Neuronal stem cell (in vitro differentiated cells): Measurements from ENCODE around the gene SYCP2L.
"Not testable (repeated sequence)": the region's sequence is repeated elsewhere in the genome, so short reads cannot be mapped to it uniquely, and the experiment has no call there.

Source experiments
- DNase-seq: peaks from one replicate; pipeline ENCODE4 v3.0.0-alpha.2; 2013; ENCODE audit warnings: low spot score
- H2AFZ ChIP-seq: one replicate; pipeline ENCODE4 v1.6.1; 2013; ENCODE audit warnings: mild to moderate bottlenecking, low read length, inconsistent platforms
- H2AK5ac ChIP-seq: 2 replicates; pipeline ENCODE4 v1.6.1; 2013; ENCODE audit warnings: low read depth, mild to moderate bottlenecking, inconsistent platforms, low read length, moderate library complexity, mixed read lengths
- H2BK120ac ChIP-seq: 2 replicates; pipeline ENCODE4 v1.6.1; 2013; ENCODE audit warnings: low read depth, mild to moderate bottlenecking, inconsistent platforms, low read length, moderate library complexity, mixed read lengths
- H2BK12ac ChIP-seq: one replicate; pipeline ENCODE4 v1.6.1; 2013; ENCODE audit warnings: low read length, inconsistent platforms
- H2BK15ac ChIP-seq: 2 replicates; pipeline ENCODE4 v1.6.1; 2013; ENCODE audit warnings: mild to moderate bottlenecking, low read length, inconsistent platforms, mixed read lengths
- H2BK5ac ChIP-seq: one replicate; pipeline ENCODE4 v1.6.1; 2013; ENCODE audit warnings: inconsistent platforms, mild to moderate bottlenecking, low read length, moderate library complexity
- H3K14ac ChIP-seq: one replicate; pipeline ENCODE4 v1.6.1; 2013; ENCODE audit warnings: low read length, inconsistent platforms
- H3K18ac ChIP-seq: 2 replicates; pipeline ENCODE4 v1.6.1; 2013; ENCODE audit warnings: low read length, inconsistent platforms
- H3K23ac ChIP-seq: 2 replicates; pipeline ENCODE4 v1.6.1; 2013; ENCODE audit warnings: low read depth, mild to moderate bottlenecking, mixed read lengths, low read length, inconsistent platforms; ENCODE audit not compliant: poor library complexity
- H3K27ac ChIP-seq: replicated peaks from 3 replicates; pipeline ENCODE4 v1.5.1; 2013; ENCODE audit warnings: low read length, inconsistent platforms
- H3K27me3 ChIP-seq, 3 experiments: 2 replicates each; pipeline ENCODE4 v1.6.1; 2013; ENCODE audit warnings: low read length in 3 of 3, mild to moderate bottlenecking in 2 of 3, inconsistent platforms in 1 of 3, low read depth in 1 of 3, mixed read lengths in 1 of 3, moderate library complexity in 1 of 3; ENCODE audit not compliant: control insufficient read depth in 3 of 3, insufficient read depth in 3 of 3
- H3K36me3 ChIP-seq, 2 donors: replicated peaks in 1 of 2; 2 replicates each; pipeline ENCODE4 v1.6.1; 2013; ENCODE audit warnings: low read length in 2 of 2; ENCODE audit not compliant: control insufficient read depth in 2 of 2, insufficient read depth in 2 of 2
- H3K4ac ChIP-seq: 2 replicates; pipeline ENCODE4 v1.6.1; 2013; ENCODE audit warnings: inconsistent platforms, mild to moderate bottlenecking, low read length, moderate library complexity
- H3K4me1 ChIP-seq, 2 donors: 1 replicate in 1 of 2; 2 replicates in 1 of 2; pipeline ENCODE4 v1.6.1; 2013; ENCODE audit warnings: low read length in 2 of 2, low read depth in 1 of 2; ENCODE audit not compliant: control insufficient read depth in 2 of 2, insufficient read depth in 1 of 2
- H3K4me2 ChIP-seq: one replicate; pipeline ENCODE4 v1.6.1; 2013; ENCODE audit warnings: mild to moderate bottlenecking, low read length, inconsistent platforms; ENCODE audit not compliant: insufficient read depth, poor library complexity, severe bottlenecking
- H3K4me3 ChIP-seq, 2 donors: 2 replicates each; pipeline ENCODE4 v1.5.1; 2013; ENCODE audit warnings: low read length in 2 of 2, mild to moderate bottlenecking in 2 of 2, inconsistent platforms in 1 of 2, moderate library complexity in 1 of 2
- H3K79me1 ChIP-seq: one replicate; pipeline ENCODE4 v1.6.1; 2013; ENCODE audit warnings: low read depth, mild to moderate bottlenecking, inconsistent platforms, low read length, moderate library complexity
- H3K9ac ChIP-seq: one replicate; pipeline ENCODE4 v1.6.1; 2013; ENCODE audit warnings: mild to moderate bottlenecking, low read depth, low read length, inconsistent platforms; ENCODE audit not compliant: poor library complexity
- H3K9me3 ChIP-seq, 2 donors: replicated peaks in 1 of 2; 2 replicates each; pipeline versions ENCODE3 to v1.6.1; 2013; ENCODE audit warnings: low read length in 2 of 2, mild to moderate bottlenecking in 2 of 2, inconsistent platforms in 1 of 2, low read depth in 1 of 2, mixed read lengths in 1 of 2, moderate library complexity in 1 of 2; ENCODE audit not compliant: control insufficient read depth in 2 of 2, insufficient read depth in 1 of 2
- H4K8ac ChIP-seq: one replicate; pipeline ENCODE4 v1.6.1; 2013; ENCODE audit warnings: low read depth, mild to moderate bottlenecking, inconsistent platforms, low read length, moderate library complexity
- H4K91ac ChIP-seq: one replicate; pipeline ENCODE4 v1.6.1; 2013; ENCODE audit warnings: low read length, low read depth, mild to moderate bottlenecking, inconsistent platforms; ENCODE audit not compliant: poor library complexity
- whole genome bisulfite sequencing, 2 donors: extraction: QIAGEN DNeasy Blood & Tissue Kit; methylation state at CpG; one replicate each; pipeline ENCODE4 v1.1.7; 2013; ENCODE audit warnings: missing lambda C conversion rate in 2 of 2, mixed read lengths in 1 of 2; ENCODE audit not compliant: insufficient read length in 2 of 2, insufficient replicate concordance in 1 of 2; ENCODE audit errors: extremely low coverage in 2 of 2; 5-methylcytosine and 5-hydroxymethylcytosine counted together

Gene SYCP2L

DNA sequence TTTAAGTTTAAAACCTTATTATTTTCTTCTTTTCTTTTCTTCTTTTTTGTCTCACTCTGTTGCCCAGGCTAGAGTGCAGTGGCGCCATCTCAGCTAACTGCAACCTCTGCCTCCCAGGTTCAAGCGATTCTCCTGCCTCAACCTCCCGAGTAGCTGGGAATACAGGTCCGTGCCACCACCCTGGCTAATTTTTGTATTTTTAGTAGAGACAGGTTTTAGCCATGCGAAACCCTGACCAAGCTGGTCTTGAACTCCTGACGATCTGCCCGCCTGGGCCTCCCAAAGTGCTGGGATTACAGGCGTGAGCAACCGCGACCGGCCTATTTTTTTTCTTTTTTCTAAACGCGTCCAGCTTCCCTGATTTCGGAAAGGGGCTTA, 4.6 kb upstream of the SYCP2L start:
- H2AK5ac ChIP-seq, H4K91ac ChIP-seq, H3K4me2 ChIP-seq, H2BK15ac ChIP-seq, H3K36me3 ChIP-seq, H3K4ac ChIP-seq, H3K18ac ChIP-seq, H3K79me1 ChIP-seq, H3K27ac ChIP-seq, H2BK12ac ChIP-seq, H3K14ac ChIP-seq, H2BK120ac ChIP-seq, H3K4me1 ChIP-seq, DNase-seq, H3K9me3 ChIP-seq, H4K8ac ChIP-seq, H3K23ac ChIP-seq, H3K9ac ChIP-seq, H3K4me3 ChIP-seq, H2BK5ac ChIP-seq: not testable (repeated sequence)
- Histone ChIP-seq H2AFZ (peak overlapping the region; percentile 75), H3K27me3 (peaks cover 36 to 88% (median 52%) of the 10 kb centered on the region in 3 experiments)
- no CpG with 5 or more reads among the region's 14 CpGs for WGBS, 2 donors

- Histone ChIP-seq H3K27ac (no peak overlapping the region), H3K14ac (peak overlapping the region; percentile 6), H2AK5ac (peak overlapping the region; percentile 74), H2BK15ac (peak overlapping the region; percentile 64), H3K4me1 (peaks cover 4 to 7% of the 10 kb centered on the region in 2 donors), H3K4me2 (peak overlapping the region; percentile 19), H2BK12ac (no peak overlapping the region), H3K4ac (no peak overlapping the region), H2BK5ac (no peak overlapping the region), H4K91ac (no peak overlapping the region), H3K23ac (no peak overlapping the region), H4K8ac (no peak overlapping the region), H3K18ac (peak overlapping the region; percentile 17), H3K27me3 (peaks cover 36 to 89% (median 52%) of the 10 kb centered on the region in 3 experiments), H2BK120ac (no peak overlapping the region), H3K9me3 (peaks cover 0 to 2% of the 10 kb centered on the region in 2 donors), H3K4me3 (no peak overlapping the region), H3K9ac (peak overlapping the region; percentile 60), H3K36me3 (no peaks in the 10 kb centered on the region), H3K79me1 (peaks cover 2% of the 10 kb centered on the region), H2AFZ (peak overlapping the region; percentile 75)
- DNase-seq, result peak; percentile 8
- WGBS, 2 donors, result no CpG with 5 or more reads among the region's 28 CpGs
Measured at GRCh38 chr6:10882657-10883171, 4.1 kb upstream of the SYCP2L start.

DNA sequence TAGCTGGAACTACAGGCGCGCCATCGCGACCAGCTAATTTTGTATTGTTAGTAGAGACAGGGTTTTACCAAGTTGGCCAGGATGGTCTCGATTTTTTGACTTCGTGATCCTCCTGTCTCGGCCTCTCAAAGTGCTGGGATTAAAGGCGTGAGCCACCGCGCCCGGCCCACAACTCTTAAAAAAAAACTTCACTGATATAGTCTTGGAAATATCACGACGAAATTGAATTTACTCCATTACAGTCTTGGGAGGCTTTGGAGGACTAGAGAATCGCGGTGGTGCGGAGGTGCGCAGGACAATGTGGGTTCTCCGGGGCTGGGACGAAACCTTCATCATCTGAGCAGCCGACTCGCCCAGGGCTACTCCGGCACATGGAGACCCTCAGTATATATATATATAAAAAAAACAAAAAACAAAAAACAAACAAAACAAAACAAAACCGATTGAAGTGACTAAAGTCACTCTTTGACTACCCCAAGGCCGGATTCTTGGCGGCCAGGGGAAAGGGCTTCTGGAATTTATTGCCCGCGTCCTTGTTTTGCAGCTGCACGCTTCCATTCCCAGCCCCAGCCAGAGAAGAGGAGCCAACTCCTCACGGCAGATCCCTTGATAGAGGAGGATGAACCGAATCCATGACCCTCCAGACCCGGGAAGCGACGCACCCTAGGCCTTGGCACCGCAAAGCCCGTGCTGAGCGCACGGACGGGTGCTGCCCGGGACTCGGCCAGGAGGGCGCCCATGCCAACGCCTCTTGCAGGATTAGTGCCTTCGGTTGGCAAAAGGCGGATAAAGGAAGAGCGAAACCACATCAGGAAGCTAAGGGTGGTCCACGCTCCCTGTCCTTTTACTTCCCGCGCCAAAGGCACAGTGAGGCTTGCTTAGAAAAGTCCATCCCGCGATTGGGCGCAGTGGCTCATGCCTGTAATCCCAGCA, 3.3 kb upstream of the SYCP2L start:
- Histone ChIP-seq H3K18ac (peak overlapping the region; percentile 1), H3K27ac (no peak overlapping the region)

More for the DNA sequence above, 3.3 kb upstream of the SYCP2L start:
- Histone ChIP-seq H2BK12ac (no peak overlapping the region), H2BK5ac (peak overlapping the region; percentile 1), H3K27me3 (peaks cover 36 to 84% (median 52%) of the 10 kb centered on the region in 3 experiments), H4K8ac (no peak overlapping the region), H3K23ac (no peak overlapping the region), H3K36me3 (no peaks in the 10 kb centered on the region), H3K4me3 (no peak overlapping the region), H3K4me2 (no peak overlapping the region), H2AFZ (peak overlapping the region; percentile 32), H3K14ac (no peak overlapping the region), H3K4ac (no peak overlapping the region), H3K9me3 (peaks cover 0 to 2% of the 10 kb centered on the region in 2 donors), H2AK5ac (peak overlapping the region; percentile 2), H3K9ac (no peak overlapping the region), H3K4me1 (peaks cover 4 to 7% of the 10 kb centered on the region in 2 donors), H4K91ac (no peak overlapping the region), H2BK120ac (no peak overlapping the region), H3K79me1 (peaks cover 2% of the 10 kb centered on the region), H2BK15ac (no peak overlapping the region)
- WGBS, 2 donors, result no CpG with 5 or more reads among the region's 51 CpGs
- peak; percentile 26 for DNase-seq
